WI38 (cell line): ENCODE measurements around the gene TYW5.
A peak's percentile ranks its signal among the peaks of the same experiment; 100 is the strongest.

Source experiments
- H3K4me3 ChIP-seq: 2 replicates; pipeline ENCODE4 v1.5.1; 2011; ENCODE audit warnings: low read depth, mild to moderate bottlenecking, control low read depth, low read length
- CTCF ChIP-seq: IDR thresholded peaks from 2 replicates; pipeline ENCODE4 v1.5.1; 2012; ENCODE audit warnings: low read depth, mild to moderate bottlenecking, control low read depth, low read length

Gene TYW5

DNA sequence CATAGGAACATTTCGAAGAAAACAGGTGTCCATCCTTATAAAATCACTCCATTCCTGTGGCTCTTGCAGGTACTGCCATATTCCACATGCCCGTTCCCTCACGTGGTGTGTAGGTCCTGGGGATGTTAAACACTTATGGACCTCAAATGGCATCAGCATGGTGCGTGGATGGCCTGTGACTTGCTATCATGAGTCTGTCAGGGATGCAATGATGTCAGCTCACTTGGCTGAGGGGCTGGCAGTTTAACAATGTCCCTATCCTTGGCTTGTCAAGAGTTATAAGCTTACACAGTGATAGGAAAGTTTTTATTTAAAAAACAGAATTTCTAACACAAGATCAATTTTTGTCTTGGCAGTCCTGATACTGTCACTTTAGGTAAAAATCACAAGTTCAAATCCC is 28.9 kb upstream of the TYW5 start:
- TF ChIP-seq CTCF: no peak
- H3K4me3 ChIP-seq: no peak overlapping the region

GRCh38 chr2:199983534-199983933 is 28.2 kb upstream of the TYW5 start:
- no peak overlapping the region for H3K4me3 ChIP-seq
- TF ChIP-seq CTCF: no peak

DNA sequence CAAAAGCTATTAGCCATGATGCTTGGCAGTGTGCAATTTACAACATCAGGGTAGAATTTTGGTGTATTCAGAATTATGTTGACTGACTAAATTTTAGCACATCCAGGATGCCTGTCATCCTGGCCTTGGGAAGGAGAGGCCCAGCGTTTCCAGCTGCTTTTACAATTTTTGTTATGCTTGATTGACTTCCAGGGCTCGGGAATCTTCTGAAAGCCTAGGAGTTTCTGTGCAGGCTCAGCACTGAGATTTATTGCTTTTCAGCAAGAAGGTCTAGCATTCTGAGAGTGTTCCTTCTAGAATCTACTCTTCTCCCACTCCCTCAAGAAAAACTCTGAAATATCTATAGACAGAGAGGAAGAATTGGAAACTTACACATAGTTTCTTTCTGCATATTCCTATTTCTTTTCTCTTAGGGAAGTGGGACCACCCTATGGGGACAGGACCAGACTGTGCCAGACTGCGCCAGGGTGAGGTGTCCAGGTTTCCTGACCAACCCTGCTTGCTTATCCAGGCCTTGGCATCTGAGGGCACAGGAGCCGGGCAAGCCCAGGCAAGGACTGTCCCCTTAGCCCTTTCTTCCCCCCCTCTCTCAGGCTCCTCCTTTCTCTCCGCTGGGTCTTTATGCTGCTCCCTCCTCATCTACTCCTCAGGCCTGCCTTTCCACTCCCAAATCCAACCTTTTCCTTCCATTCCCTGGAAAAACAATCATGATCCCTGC is 27.0 kb upstream of the TYW5 start:
- no peak overlapping the region for H3K4me3 ChIP-seq
- TF ChIP-seq CTCF: no peak

GRCh38 chr2:199979832-199980628 is 24.7 kb upstream of the TYW5 start:
- TF ChIP-seq CTCF: peak; percentile 70
- peak overlapping the region; percentile 30 for H3K4me3 ChIP-seq

- H3K4me3 ChIP-seq: peak overlapping the region; percentile 30; the same call in 1 of the 2 replicates
These were observed 24.1 kb upstream of the TYW5 start for GRCh38 chr2:199979398-199979797.

GRCh38 chr2:199977984-199978415 is 22.7 kb upstream of the TYW5 start:
- TF ChIP-seq CTCF: no peak
- no peak overlapping the region for H3K4me3 ChIP-seq

More at GRCh38 chr2:199979398-199979797, 24.1 kb upstream of the TYW5 start:
- no peak for TF ChIP-seq CTCF
